Measurements from ENCODE around the gene NDUFAF5.

GRCh38 chr20:13739731-13740649 lies 44.8 kb upstream of the NDUFAF5 start:
- no peak for TF ChIP-seq RARB (CRISPR knock-in tag; IDR thresholded peaks at IDR 0.05)
- TF ChIP-seq CSRNP3 (CRISPR knock-in tag; IDR thresholded peaks at IDR 0.05), result no peak
- no peak for TF ChIP-seq PATZ1 (CRISPR knock-in tag; IDR thresholded peaks at IDR 0.05; ENCODE audit: borderline replicate concordance)
- no peak for TF ChIP-seq ARNTL (CRISPR knock-in tag; IDR thresholded peaks at IDR 0.05; ENCODE audit: borderline replicate concordance, low read depth)
- no peak for TF ChIP-seq TOX (CRISPR knock-in tag; IDR thresholded peaks at IDR 0.05; ENCODE audit: borderline replicate concordance)
- TF ChIP-seq ESRRG (CRISPR knock-in tag; IDR thresholded peaks at IDR 0.05), result no peak
- no peak for TF ChIP-seq TCF4 (CRISPR knock-in tag; IDR thresholded peaks at IDR 0.05; ENCODE audit: borderline replicate concordance)
- TF ChIP-seq ZFP30 (CRISPR knock-in tag; IDR thresholded peaks at IDR 0.05), result peak; percentile 65
- no peak for TF ChIP-seq ZNF565 (CRISPR knock-in tag; conservative IDR thresholded peaks at IDR 0.05; ENCODE audit: low read depth)
- TF ChIP-seq CSDC2 (CRISPR knock-in tag; IDR thresholded peaks at IDR 0.05), result no peak
- TF ChIP-seq ZNF8 (CRISPR knock-in tag; IDR thresholded peaks at IDR 0.05), result no peak
- no peak for TF ChIP-seq BACH2 (CRISPR knock-in tag; IDR thresholded peaks at IDR 0.05; ENCODE audit: borderline replicate concordance)
- no peak for TF ChIP-seq CREB5 (CRISPR knock-in tag; IDR thresholded peaks at IDR 0.05; ENCODE audit: low read depth)
- TF ChIP-seq ZC3H10 (CRISPR knock-in tag; IDR thresholded peaks at IDR 0.05), result no peak
